VCaP (cell line): ENCODE data around the gene CDC25B.

Source experiments
- H3K27ac ChIP-seq: fragments of 450-650 bp; 2 replicates; pipeline ENCODE4 v1.5.1; 2017
- TF ChIP-seq, protein P1 (sequence below): fragments of 450-650 bp; conservative IDR thresholded peaks from 2 replicates; pipeline ENCODE4 v1.5.1; 2017; ENCODE audit warnings: mild to moderate bottlenecking, moderate library complexity

Gene CDC25B

DNA sequence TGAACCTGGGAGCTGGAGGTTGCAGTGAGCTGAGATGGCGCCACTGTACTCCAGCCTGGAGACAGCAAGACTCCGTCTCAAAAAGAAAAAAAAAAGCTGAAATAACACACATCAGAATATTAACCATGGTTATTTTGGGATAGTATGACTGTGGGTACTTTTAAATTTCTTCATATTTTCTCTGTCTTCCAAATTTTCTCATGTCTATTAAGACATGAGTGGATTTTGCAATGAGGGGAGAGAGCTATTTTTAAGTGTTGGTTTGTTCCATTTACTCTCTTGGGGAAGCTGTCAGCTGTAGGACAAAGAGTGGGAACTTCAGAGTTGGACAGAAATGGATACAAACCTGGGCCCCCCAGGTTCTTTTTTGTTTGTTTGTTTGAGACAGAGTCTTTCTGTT lies 38.8 kb upstream of the CDC25B start:
- TF ChIP-seq, protein P1, sequence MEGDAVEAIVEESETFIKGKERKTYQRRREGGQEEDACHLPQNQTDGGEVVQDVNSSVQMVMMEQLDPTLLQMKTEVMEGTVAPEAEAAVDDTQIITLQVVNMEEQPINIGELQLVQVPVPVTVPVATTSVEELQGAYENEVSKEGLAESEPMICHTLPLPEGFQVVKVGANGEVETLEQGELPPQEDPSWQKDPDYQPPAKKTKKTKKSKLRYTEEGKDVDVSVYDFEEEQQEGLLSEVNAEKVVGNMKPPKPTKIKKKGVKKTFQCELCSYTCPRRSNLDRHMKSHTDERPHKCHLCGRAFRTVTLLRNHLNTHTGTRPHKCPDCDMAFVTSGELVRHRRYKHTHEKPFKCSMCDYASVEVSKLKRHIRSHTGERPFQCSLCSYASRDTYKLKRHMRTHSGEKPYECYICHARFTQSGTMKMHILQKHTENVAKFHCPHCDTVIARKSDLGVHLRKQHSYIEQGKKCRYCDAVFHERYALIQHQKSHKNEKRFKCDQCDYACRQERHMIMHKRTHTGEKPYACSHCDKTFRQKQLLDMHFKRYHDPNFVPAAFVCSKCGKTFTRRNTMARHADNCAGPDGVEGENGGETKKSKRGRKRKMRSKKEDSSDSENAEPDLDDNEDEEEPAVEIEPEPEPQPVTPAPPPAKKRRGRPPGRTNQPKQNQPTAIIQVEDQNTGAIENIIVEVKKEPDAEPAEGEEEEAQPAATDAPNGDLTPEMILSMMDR, result no peak
- no peak overlapping the region for H3K27ac ChIP-seq

DNA sequence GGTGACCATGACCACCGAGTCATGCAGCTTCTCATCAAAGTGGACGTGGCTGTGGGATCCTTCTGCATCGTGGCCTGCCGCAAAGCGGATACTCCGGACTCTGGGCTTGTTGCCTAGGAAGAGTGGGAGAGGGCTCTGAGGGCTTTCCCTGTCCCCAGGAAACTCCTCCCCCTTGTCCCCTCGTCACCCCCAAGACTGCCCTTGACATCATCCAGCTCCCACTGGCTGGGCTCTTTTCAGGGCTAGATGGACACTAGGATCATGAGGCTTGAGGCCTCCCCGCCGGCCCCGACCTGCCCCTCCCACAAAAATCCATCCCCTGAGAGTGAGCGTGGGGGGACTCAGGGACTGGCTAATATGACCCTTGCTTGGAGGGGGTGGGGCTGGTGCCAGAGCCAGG lies 37.5 kb upstream of the CDC25B start:
- H3K27ac ChIP-seq, result no peak overlapping the region
- TF ChIP-seq, protein P1, result no peak

DNA sequence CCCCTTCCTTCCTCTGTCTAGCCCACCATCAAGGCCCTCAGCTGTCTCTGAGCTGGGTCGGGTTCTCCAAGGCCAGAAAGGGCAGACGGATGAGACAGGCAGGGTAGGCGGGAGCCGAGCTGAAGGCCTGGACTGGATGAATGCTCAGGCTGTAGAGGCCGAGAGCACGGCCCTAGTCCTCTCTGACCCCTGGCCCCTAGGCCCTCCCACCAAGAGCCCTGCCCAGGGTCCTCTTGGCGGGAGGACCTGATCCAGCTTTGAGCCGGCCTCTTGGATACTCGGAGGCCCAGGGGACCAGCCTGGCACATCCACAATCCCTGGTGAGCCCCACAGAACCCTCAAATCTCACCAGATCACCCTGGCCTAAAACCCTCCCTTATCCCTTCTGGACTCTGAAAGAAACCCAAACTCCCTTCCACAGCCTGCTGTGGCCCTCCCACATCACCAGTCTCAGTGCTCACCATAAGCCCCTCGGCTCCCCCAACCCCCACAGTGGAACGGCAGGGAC lies 36.7 kb upstream of the CDC25B start:
- H3K27ac ChIP-seq, result no peak overlapping the region
- TF ChIP-seq, protein P1, result no peak

DNA sequence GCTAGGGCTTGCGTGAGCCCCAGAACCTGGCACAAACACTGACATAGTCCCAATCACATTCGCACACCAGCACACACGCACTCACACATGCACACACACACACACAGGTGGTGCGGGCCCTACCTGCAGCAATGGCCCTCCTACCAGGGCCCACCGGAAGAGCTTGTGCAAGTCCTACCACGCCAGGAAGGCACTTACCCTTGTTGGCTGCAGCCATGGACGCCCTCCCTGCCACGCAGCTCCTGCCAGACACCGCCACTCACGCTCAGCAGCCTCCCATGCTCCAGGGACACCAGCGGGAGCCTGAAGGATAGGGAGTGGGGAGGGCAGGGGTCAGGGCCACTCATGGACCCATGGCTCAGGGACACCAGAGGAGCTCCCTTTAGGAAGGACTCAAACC lies 36.2 kb upstream of the CDC25B start:
- no peak overlapping the region for H3K27ac ChIP-seq
- TF ChIP-seq, protein P1, result no peak

DNA sequence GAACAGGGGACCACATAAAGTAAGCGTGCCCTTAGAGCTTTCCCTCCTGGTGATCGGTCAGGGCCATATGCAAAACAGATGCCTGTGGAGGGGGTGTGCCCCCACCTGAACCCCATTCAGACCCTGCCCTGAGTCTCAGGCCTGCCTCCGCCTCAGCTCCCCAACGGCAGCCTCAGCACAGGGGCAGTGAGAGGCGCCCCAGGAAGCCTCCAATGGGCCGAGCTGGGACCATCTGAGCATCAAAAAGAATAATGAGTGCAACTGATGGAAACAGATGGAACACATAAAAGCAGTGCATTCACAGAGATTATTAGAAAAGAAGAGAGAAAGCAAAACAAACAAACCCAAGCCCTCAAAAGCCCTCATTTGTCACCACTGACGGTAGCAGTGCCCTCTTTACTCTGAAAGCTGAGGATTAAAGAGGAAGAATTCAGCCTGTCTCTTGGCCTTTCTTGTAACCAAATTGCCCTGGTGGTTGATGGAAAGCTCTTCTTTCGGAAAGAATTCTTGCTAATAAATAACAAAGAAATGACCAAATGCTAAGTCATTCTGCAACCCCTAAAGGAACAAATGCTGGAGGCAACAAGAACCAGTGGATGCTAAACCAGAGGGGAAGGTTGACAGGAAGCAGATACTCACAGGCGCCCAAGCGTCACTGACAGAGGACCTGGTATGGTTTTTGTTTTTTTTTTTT lies 35.3 kb upstream of the CDC25B start:
- no peak overlapping the region for H3K27ac ChIP-seq
- TF ChIP-seq, protein P1, result no peak

DNA sequence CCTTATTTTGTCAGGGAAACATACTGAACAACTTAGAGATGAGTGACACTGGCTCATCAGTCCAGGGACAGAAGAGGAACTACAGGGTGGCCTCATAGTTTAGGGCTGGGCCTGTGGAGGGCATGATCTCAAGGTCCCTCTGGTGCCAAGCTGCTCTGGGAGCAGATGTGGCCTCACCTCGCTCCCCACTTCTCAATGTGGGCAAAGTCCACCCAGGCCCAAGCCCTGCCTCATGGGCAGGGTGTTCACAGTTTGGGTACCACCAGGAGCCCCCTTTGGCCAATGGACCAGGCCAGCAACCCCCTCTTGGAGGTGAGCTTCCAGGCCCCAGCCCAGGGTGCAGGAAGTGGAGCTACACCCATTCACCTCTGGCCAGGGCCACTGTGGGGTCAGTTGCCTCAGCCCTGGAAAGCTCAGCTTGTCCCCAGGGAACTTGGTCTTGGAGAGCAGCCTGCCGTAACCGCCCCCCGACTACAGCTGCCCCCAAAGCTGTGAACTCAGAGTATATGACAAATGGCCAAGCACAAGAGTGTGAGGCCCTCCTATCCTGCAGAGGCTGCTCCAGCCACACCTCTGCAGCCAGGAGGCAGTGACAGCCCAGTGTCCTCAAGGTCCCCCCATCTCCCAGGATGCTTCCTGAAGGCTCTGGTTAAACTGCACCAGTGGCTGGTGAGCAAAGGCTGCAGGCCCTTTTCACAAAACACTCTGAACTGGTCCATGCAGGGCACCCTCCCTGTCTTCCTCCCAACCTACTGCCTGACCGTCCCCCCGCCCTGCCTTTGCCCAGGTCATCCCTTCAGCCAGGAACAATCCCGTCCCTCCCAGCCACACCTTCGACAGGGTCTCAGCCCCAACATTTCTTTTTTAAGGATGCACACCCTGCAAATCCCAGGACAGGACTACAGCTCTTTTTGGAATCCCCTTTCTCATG lies 32.2 kb upstream of the CDC25B start:
- TF ChIP-seq, protein P1, result no peak
- H3K27ac ChIP-seq, result no peak overlapping the region

DNA sequence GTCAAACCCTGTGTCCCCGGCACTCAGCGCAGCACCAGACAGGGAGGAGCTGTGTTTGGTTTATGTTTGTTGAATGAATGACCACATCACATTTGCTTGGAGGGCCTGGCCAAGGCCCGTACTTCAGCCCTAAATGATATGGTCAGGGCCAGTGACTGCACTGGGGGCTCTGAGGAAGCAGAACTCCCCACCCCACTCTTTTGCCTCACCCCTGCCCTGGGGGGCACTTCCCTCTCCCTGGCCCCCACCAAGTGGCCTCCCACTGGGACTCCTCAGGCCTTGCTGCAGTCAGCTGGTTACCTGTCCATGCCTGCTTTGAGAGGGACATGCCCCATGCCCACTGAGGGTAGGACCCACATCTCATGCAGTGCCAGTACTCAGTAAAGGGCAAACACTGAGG lies 31.5 kb upstream of the CDC25B start:
- TF ChIP-seq, protein P1, result no peak
- H3K27ac ChIP-seq, result no peak overlapping the region
